ENCODE measurements around the gene MMEL1.

- TF ChIP-seq POLR2A (IDR thresholded peaks at IDR 0.05; ENCODE audit: low read depth, low read length) (no peak), EZH2 (IDR thresholded peaks at IDR 0.05; ENCODE audit: borderline replicate concordance, low read depth, low read length, severe bottlenecking) (no peak), FOS (IDR thresholded peaks at IDR 0.05; ENCODE audit: borderline replicate concordance, insufficient read depth, low read length) (no peak)
- TF ChIP-seq, protein P1, sequence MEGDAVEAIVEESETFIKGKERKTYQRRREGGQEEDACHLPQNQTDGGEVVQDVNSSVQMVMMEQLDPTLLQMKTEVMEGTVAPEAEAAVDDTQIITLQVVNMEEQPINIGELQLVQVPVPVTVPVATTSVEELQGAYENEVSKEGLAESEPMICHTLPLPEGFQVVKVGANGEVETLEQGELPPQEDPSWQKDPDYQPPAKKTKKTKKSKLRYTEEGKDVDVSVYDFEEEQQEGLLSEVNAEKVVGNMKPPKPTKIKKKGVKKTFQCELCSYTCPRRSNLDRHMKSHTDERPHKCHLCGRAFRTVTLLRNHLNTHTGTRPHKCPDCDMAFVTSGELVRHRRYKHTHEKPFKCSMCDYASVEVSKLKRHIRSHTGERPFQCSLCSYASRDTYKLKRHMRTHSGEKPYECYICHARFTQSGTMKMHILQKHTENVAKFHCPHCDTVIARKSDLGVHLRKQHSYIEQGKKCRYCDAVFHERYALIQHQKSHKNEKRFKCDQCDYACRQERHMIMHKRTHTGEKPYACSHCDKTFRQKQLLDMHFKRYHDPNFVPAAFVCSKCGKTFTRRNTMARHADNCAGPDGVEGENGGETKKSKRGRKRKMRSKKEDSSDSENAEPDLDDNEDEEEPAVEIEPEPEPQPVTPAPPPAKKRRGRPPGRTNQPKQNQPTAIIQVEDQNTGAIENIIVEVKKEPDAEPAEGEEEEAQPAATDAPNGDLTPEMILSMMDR (IDR thresholded peaks at IDR 0.05; ENCODE audit: extremely low read depth in 1 of 2, insufficient read depth in 1 of 2, low read depth in 1 of 2, low read length in 2 of 2) = no peak
These were observed 39.5 kb downstream of the MMEL1 start for GRCh38 chr1:2593251-2593878.

Measured in endothelial cell of umbilical vein (primary cell).